SK-N-MC (cell line): ENCODE measurements around the gene RBMS1.

ENCODE experiments used
- EZH2 ChIP-seq: fragments of 200-600 bp; sonication (generic); IDR thresholded peaks from one replicate; pipeline ENCODE4 v1.6.1; 2017; ENCODE audit warnings: antibody characterized with exemption
- FOXP2 ChIP-seq: optimal IDR thresholded peaks from 2 replicates; pipeline ENCODE3; 2011; ENCODE audit warnings: mild to moderate bottlenecking, moderate library complexity; ENCODE audit not compliant: insufficient read depth; ENCODE audit errors: extremely low read length, control extremely low read depth
- POLR2AphosphoS5 ChIP-seq: IDR thresholded peaks from 2 replicates; pipeline ENCODE4 v1.6.1; 2012; ENCODE audit warnings: mild to moderate bottlenecking, low read depth, low read length, borderline replicate concordance

DNA sequence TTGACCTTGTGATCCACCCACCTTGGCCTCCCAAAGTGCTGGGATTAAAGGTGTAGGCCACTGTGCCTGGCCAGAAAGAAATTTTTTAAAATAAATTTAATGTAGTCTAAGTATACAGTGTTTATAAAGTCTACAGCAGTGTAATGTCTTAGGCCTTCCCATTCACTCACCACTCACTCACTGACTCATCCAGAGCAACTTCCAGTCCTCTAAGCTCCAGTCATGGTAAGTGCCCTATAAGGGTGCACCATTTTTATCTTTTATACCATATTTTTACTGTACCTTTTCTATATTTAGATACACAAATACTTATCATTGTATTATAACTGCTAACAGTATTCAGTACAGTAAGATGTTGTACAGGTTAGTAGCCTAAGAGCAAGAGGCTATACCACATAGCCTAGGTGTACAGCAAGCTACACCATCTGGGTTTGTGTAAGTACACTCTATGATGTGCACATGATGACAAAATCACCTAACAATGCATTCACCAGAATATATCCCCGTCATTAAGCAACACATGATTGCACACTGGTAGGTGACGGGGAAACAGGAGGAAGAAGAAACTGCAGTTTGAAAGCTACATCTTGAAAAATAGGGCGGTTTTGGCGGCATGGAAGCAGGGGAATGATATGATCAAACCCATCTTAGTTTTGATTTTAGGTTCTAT is 188.4 kb downstream of the RBMS1 start:
- TF ChIP-seq POLR2AphosphoS5 (no peak), FOXP2 (no peak), EZH2 (no peak)
